ENCODE measurements around the gene CHRM5.

- TF ChIP-seq, protein P1, sequence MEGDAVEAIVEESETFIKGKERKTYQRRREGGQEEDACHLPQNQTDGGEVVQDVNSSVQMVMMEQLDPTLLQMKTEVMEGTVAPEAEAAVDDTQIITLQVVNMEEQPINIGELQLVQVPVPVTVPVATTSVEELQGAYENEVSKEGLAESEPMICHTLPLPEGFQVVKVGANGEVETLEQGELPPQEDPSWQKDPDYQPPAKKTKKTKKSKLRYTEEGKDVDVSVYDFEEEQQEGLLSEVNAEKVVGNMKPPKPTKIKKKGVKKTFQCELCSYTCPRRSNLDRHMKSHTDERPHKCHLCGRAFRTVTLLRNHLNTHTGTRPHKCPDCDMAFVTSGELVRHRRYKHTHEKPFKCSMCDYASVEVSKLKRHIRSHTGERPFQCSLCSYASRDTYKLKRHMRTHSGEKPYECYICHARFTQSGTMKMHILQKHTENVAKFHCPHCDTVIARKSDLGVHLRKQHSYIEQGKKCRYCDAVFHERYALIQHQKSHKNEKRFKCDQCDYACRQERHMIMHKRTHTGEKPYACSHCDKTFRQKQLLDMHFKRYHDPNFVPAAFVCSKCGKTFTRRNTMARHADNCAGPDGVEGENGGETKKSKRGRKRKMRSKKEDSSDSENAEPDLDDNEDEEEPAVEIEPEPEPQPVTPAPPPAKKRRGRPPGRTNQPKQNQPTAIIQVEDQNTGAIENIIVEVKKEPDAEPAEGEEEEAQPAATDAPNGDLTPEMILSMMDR (IDR thresholded peaks at IDR 0.05) = no peak
- peak in 2 of 4 donors; percentile 50 to 66 for TF ChIP-seq POLR2A (IDR thresholded peaks at IDR 0.05)
Measured at GRCh38 chr15:34038023-34038870, 70.0 kb downstream of the CHRM5 start.

All from esophagus squamous epithelium (tissue), 4 donors.